K562 (cell line): ENCODE data around the gene SPTSSA. TPM values are rescaled to one million over a fixed set of nuclear protein-coding genes. Genes with fewer than 3 reads are reported as not detected.
"Not testable (repeated sequence)": the region's sequence is repeated elsewhere in the genome, so short reads cannot be mapped to it uniquely, and the experiment has no call there.

Experiments used
- ATAC-seq: fragments of 200-7000 bp; cut with Tn5 transposase; 3 replicates; pipeline ENCODE4 v1.9.1; 2020; ENCODE audit warnings: moderate library complexity
- BruUV-seq: library from RNA; stranded (reverse); fragments of 400-500 nt; replicated peaks from 2 replicates; lab custom pipeline; 2021; lab: Mats Ljungman, UMichigan
- CTCF ChIA-PET: fragments of 300-600 bp; formaldehyde crosslinking; extraction: SDS; loops from one replicate; lab custom pipeline; 2021; ENCODE audit warnings: low intra/inter-chr PET ratio; lab: Yijun Ruan, JAX
- POLR2A ChIA-PET: fragments of 300-600, 350-650 bp; sonication (Branson Sonifier 250); formaldehyde crosslinking; extraction: SDS; loops from one replicate; lab custom pipeline; 2021; ENCODE audit warnings: antibody characterized with exemption, inconsistent platforms; lab: Yijun Ruan, JAX
- DNase-seq, 4 experiments: peaks; one replicate each; pipeline versions ENCODE4 v3.0.0 to v3.0.0-alpha.2; 2011 to 2018; ENCODE audit warnings: low spot score in 3 of 4, mixed read lengths in 3 of 4; ENCODE audit errors: extremely low read depth in 1 of 4
- FAIRE-seq: peaks from 2 replicates; lab custom pipeline; 2011; peaks lifted over from hg19 to GRCh38; lab: Jason Lieb, UNC
- H2AFZ ChIP-seq: 2 replicates; pipeline ENCODE4 v1.6.0; 2011; ENCODE audit warnings: low read depth, low read length, control low read depth, inconsistent platforms
- H3K27ac ChIP-seq: fragments of 200-600 bp; 3 replicates; pipeline ENCODE4 v1.8.0; 2011; ENCODE audit warnings: low read depth, mild to moderate bottlenecking, control low read depth, inconsistent platforms, low read length, moderate library complexity, mixed read lengths; ENCODE audit errors: extremely low read depth
- H3K27me3 ChIP-seq, 2 experiments: fragments of 300-600 bp in 1 of 2; 2 replicates in 1 of 2; 3 replicates in 1 of 2; pipeline versions ENCODE4 v1.6.0 to v1.8.0; 2011; ENCODE audit warnings: inconsistent platforms in 2 of 2, low read length in 2 of 2, mild to moderate bottlenecking in 1 of 2, mixed read lengths in 1 of 2, moderate library complexity in 1 of 2; ENCODE audit not compliant: control insufficient read depth in 2 of 2, insufficient read depth in 2 of 2
- H3K36me3 ChIP-seq: fragments of 300-600 bp; 3 replicates; pipeline ENCODE4 v1.8.0; 2011; ENCODE audit warnings: mild to moderate bottlenecking, low read length, inconsistent platforms; ENCODE audit not compliant: control insufficient read depth, insufficient read depth
- H3K4me1 ChIP-seq, 2 experiments: fragments of 200-600 bp in 1 of 2; replicated peaks in 1 of 2; 2 replicates in 1 of 2; 3 replicates in 1 of 2; pipeline versions ENCODE4 v1.5.1 to v1.8.0; 2011; ENCODE audit warnings: inconsistent platforms in 2 of 2, low read length in 2 of 2, mild to moderate bottlenecking in 1 of 2, mixed read lengths in 1 of 2, moderate library complexity in 1 of 2; ENCODE audit not compliant: control insufficient read depth in 2 of 2, insufficient read depth in 2 of 2
- H3K4me2 ChIP-seq: 2 replicates; pipeline ENCODE4 v1.6.1; 2011; ENCODE audit warnings: low read length, control low read depth, inconsistent platforms, mixed read lengths; ENCODE audit not compliant: insufficient read depth
- H3K4me3 ChIP-seq: fragments of 200-600 bp; sonication (generic), shearing (Covaris generic); 2 replicates; pipeline ENCODE4 v1.5.1; 2016; ENCODE audit warnings: control low read depth, inconsistent platforms
- H3K79me2 ChIP-seq: fragments of 200-600 bp; 3 replicates; pipeline ENCODE4 v1.8.0; 2011; ENCODE audit warnings: low read length, inconsistent platforms; ENCODE audit not compliant: control insufficient read depth, insufficient read depth
- H3K9ac ChIP-seq, 2 experiments: 2 replicates each; pipeline versions ENCODE4 v1.6.0 to v1.6.1; 2011; ENCODE audit warnings: low read depth in 2 of 2, low read length in 2 of 2, control low read depth in 1 of 2, inconsistent platforms in 1 of 2, mild to moderate bottlenecking in 1 of 2, mixed read lengths in 1 of 2; ENCODE audit not compliant: insufficient read depth in 1 of 2
- H3K9me1 ChIP-seq: one replicate; pipeline ENCODE4 v1.6.0; 2011; ENCODE audit warnings: inconsistent platforms, mild to moderate bottlenecking, low read length, moderate library complexity; ENCODE audit not compliant: control insufficient read depth, insufficient read depth
- H3K9me3 ChIP-seq: replicated peaks from 2 replicates; pipeline ENCODE4 v1.5.1; 2011; ENCODE audit warnings: low read depth, low read length, inconsistent platforms; ENCODE audit not compliant: control insufficient read depth, insufficient read depth
- H4K20me1 ChIP-seq: replicated peaks from 2 replicates; pipeline ENCODE4 v1.6.1; 2011; ENCODE audit warnings: low read length, inconsistent platforms, mixed read lengths; ENCODE audit not compliant: control insufficient read depth, insufficient read depth
- ARNT ChIP-seq, 2 experiments: fragments of 450-650 bp; IDR thresholded peaks; 2 replicates each; pipeline ENCODE4 v1.6.1; 2016; ENCODE audit warnings: mild to moderate bottlenecking in 1 of 2
- ATF3 ChIP-seq, 2 experiments: fragments of 450-650 bp in 1 of 2; sonication (generic) in 1 of 2; formaldehyde crosslinking in 1 of 2; IDR thresholded peaks in 1 of 2; conservative IDR thresholded peaks in 1 of 2; 2 replicates each; pipeline versions ENCODE4 v1.6.1 to v1.8.1; 2016 to 2023; ENCODE audit warnings: mild to moderate bottlenecking in 2 of 2, moderate library complexity in 2 of 2, inconsistent platforms in 1 of 2, missing genetic modification reagents in 1 of 2
- CTCF ChIP-seq, 3 experiments: IDR thresholded peaks in 2 of 3; conservative IDR thresholded peaks in 1 of 3; 2 replicates each; pipeline ENCODE4 v1.5.1; 2011 to 2012; ENCODE audit warnings: low read length in 3 of 3, mild to moderate bottlenecking in 3 of 3, control low read depth in 2 of 3, improper control_type of control experiment in 1 of 3, inconsistent platforms in 1 of 3, low read depth in 1 of 3, mixed read lengths in 1 of 3, moderate library complexity in 1 of 3; ENCODE audit not compliant: insufficient read depth in 2 of 3
- MYC ChIP-seq, 2 experiments: fragments of 250-450 bp in 1 of 2; sonication (Bioruptor Pico) in 1 of 2; IDR thresholded peaks; 2 replicates each; pipeline versions ENCODE4 v1.5.1 to v1.6.1; 2012 to 2021; ENCODE audit warnings: low read depth in 2 of 2, borderline replicate concordance in 1 of 2, improper control_type of control experiment in 1 of 2, low read length in 1 of 2, mild to moderate bottlenecking in 1 of 2, moderate library complexity in 1 of 2
- TOE1 ChIP-seq, 2 experiments: fragments of 450-650 bp in 1 of 2; sonication (generic) in 1 of 2; formaldehyde crosslinking in 1 of 2; IDR thresholded peaks; 2 replicates each; pipeline versions ENCODE4 v1.7.1 to v1.8.0; 2016 to 2022; ENCODE audit warnings: borderline replicate concordance in 2 of 2, mild to moderate bottlenecking in 2 of 2, antibody characterized with exemption in 1 of 2, inconsistent platforms in 1 of 2, low read depth in 1 of 2, missing genetic modification reagents in 1 of 2, moderate library complexity in 1 of 2
- YBX1 ChIP-seq: fragments of 450-650 bp; IDR thresholded peaks from 2 replicates; pipeline ENCODE4 v1.7.1; 2016; ENCODE audit warnings: mild to moderate bottlenecking
- ZKSCAN1 ChIP-seq: fragments of 150-350 bp; IDR thresholded peaks from 2 replicates; pipeline ENCODE4 v1.6.1; 2016; ENCODE audit warnings: low read depth, low read length
- WGBS: fragments of 100-300 bp; shearing (Covaris generic); methylation state at CpG from one replicate; pipeline ENCODE4 v1.1.6; 2016; ENCODE audit warnings: low coverage, mixed read lengths; ENCODE audit not compliant: insufficient coverage; ENCODE audit errors: missing lambda C conversion rate; 5-methylcytosine and 5-hydroxymethylcytosine counted together
- in situ Hi-C: fragments of 300-500 bp; cut with MboI; formaldehyde crosslinking; loops from 4 replicates; pipeline ENCODE4 v1.15.0; 2018; ENCODE audit warnings: inconsistent platforms, mixed read lengths
- intact Hi-C: fragments of 100-400 bp; cut with micrococcal nuclease; formaldehyde crosslinking; loops from 2 replicates; pipeline ENCODE4 v1.14.2; 2022
- polyA plus RNA-seq, 8 experiments: library from polyadenylated mRNA; depleted of rRNA in 4 of 8; stranded (reverse) in 5 of 8; unstranded in 3 of 8; fragments of >200 nt; fragmentation: Nextera tagmentation in 2 of 8; fragmentation: Illumina TruSeq in 1 of 8; extraction: Ambion mirVana in 2 of 8; extraction: Trizol in 1 of 8; gene quantifications; 2 replicates each; pipeline versions ENCODE4 v1.2.1 to v1.2.3, GENCODE V29; 2011 to 2014; ENCODE audit warnings: inconsistent platforms in 1 of 8, missing spikeins in 1 of 8
- total RNA-seq, 7 experiments: library from RNA; depleted of rRNA in 6 of 7; stranded (reverse); fragments of >200 nt in 6 of 7; fragmentation: Illumina TruSeq in 2 of 7; extraction: Trizol in 2 of 7; gene quantifications; 2 replicates each; pipeline versions ENCODE4 v1.2.1 to v1.2.3, GENCODE V29; 2011 to 2021; ENCODE audit warnings: low replicate concordance in 1 of 7

Gene SPTSSA
- total and polyA plus RNA-seq, 9 of the 15 experiments (the other 6 are each of a cell fraction or from before 2014, with no cell fraction given): 6.8 to 35.7 (median 22.0) TPM

GRCh38 chr14:34386865-34387485 lies 75.1 kb downstream of the SPTSSA start:
- Histone ChIP-seq H3K27ac (no peak overlapping the region), H3K9ac (no peak overlapping the region), H3K27me3 (peaks cover 0 to 5% of the 10 kb centered on the region in 2 experiments; a peak in 1 of 5 replicates), H2AFZ (no peak overlapping the region), H3K4me2 (no peak overlapping the region), H3K4me3 (no peak overlapping the region), H3K9me3 (no peaks in the 10 kb centered on the region), H3K4me1 (no peaks in the 10 kb centered on the region; a peak in 1 of 5 replicates), H3K9me1 (no peaks in the 10 kb centered on the region), H4K20me1 (no peaks in the 10 kb centered on the region), H3K79me2 (no peaks in the 10 kb centered on the region), H3K36me3 (no peaks in the 10 kb centered on the region)
- 1% methylated on average over 5 of the region's 5 CpGs for WGBS
- BruUV-seq: no TSS peak
- DNase-seq: no peak
- ChIA-PET POLR2A (no interaction called here), CTCF (no interaction called here)
- ATAC-seq: no peak
- FAIRE-seq: no peak
- TF ChIP-seq ATF3 (IDR thresholded peaks at IDR 0.05) (no peak), ATF3 (CRISPR knock-in tag; conservative IDR thresholded peaks at IDR 0.05) (no peak), YBX1 (no peak), ZKSCAN1 (no peak), ARNT (IDR thresholded peaks at IDR 0.05) (no peak), CTCF (IDR thresholded peaks at IDR 0.05 in 2 of 3, conservative IDR thresholded peaks at IDR 0.05 in 1 of 3; ENCODE audit: insufficient read depth in 2 of 3, low read depth in 1 of 3, low read length in 3 of 3) (no peak), MYC (IDR thresholded peaks at IDR 0.05; ENCODE audit: low read depth, low read length) (no peak), MYC (CRISPR knock-in tag; IDR thresholded peaks at IDR 0.05; ENCODE audit: borderline replicate concordance, low read depth) (no peak), TOE1 (IDR thresholded peaks at IDR 0.05; ENCODE audit: borderline replicate concordance) (no peak), TOE1 (CRISPR knock-in tag; IDR thresholded peaks at IDR 0.05; ENCODE audit: borderline replicate concordance, low read depth) (no peak)
- in situ Hi-C loops (no loop called here), intact Hi-C loops (no loop called here)

GRCh38 chr14:34385881-34386280 lies 76.2 kb downstream of the SPTSSA start:
- CTCF ChIA-PET, H3K9me1 ChIP-seq, H3K9ac ChIP-seq, BruUV-seq, DNase-seq, ATAC-seq, in situ Hi-C loops, H3K27me3 ChIP-seq, H3K27ac ChIP-seq, H3K9me3 ChIP-seq, H3K4me3 ChIP-seq, H4K20me1 ChIP-seq, H3K79me2 ChIP-seq, H3K4me2 ChIP-seq, intact Hi-C loops, H3K4me1 ChIP-seq, FAIRE-seq, H3K36me3 ChIP-seq, H2AFZ ChIP-seq, POLR2A ChIA-PET: not testable (repeated sequence)
